Trophoblast cell (in vitro differentiated cells and primary cell): ENCODE measurements around the gene SNX25.

Experiments
- DNase-seq, 2 donors: peaks; one replicate each; pipeline ENCODE4 v3.0.0-alpha.2; 2016
- H2AFZ ChIP-seq: 2 replicates; pipeline ENCODE4 v1.6.1; 2013; ENCODE audit warnings: low read length, moderate library complexity, mild to moderate bottlenecking; ENCODE audit not compliant: insufficient read depth, poor library complexity
- H2AK5ac ChIP-seq: 2 replicates; pipeline ENCODE4 v1.6.1; 2013; ENCODE audit warnings: mild to moderate bottlenecking, low read length
- H2BK120ac ChIP-seq: 2 replicates; pipeline ENCODE4 v1.6.1; 2013; ENCODE audit warnings: low read length, mild to moderate bottlenecking, moderate library complexity; ENCODE audit not compliant: insufficient read depth, poor library complexity
- H2BK12ac ChIP-seq: 2 replicates; pipeline ENCODE4 v1.6.1; 2013; ENCODE audit warnings: mild to moderate bottlenecking, low read length, moderate library complexity
- H2BK5ac ChIP-seq: 2 replicates; pipeline ENCODE4 v1.6.1; 2013; ENCODE audit warnings: low read length, low read depth, moderate library complexity, mild to moderate bottlenecking; ENCODE audit not compliant: poor library complexity
- H3K14ac ChIP-seq: 2 replicates; pipeline ENCODE4 v1.6.1; 2013; ENCODE audit warnings: mild to moderate bottlenecking, low read length
- H3K18ac ChIP-seq: 2 replicates; pipeline ENCODE4 v1.6.1; 2013; ENCODE audit warnings: mild to moderate bottlenecking, low read length
- H3K23ac ChIP-seq: 2 replicates; pipeline ENCODE4 v1.6.1; 2013; ENCODE audit warnings: low read length
- H3K27ac ChIP-seq: 2 replicates; pipeline ENCODE4 v1.5.1; 2013; ENCODE audit warnings: low read depth, mild to moderate bottlenecking, inconsistent platforms, low read length, moderate library complexity
- H3K27me3 ChIP-seq: 2 replicates; pipeline ENCODE4 v1.6.1; 2013; ENCODE audit warnings: inconsistent platforms, mild to moderate bottlenecking, low read length, moderate library complexity; ENCODE audit not compliant: insufficient read depth
- H3K36me3 ChIP-seq, 2 experiments: 1 replicate in 1 of 2; 2 replicates in 1 of 2; pipeline ENCODE4 v1.6.1; 2013; ENCODE audit warnings: low read length in 2 of 2, mild to moderate bottlenecking in 2 of 2, moderate library complexity in 1 of 2; ENCODE audit not compliant: insufficient read depth in 2 of 2, control insufficient read depth in 1 of 2
- H3K4ac ChIP-seq: 2 replicates; pipeline ENCODE4 v1.6.1; 2013; ENCODE audit warnings: low read depth, mild to moderate bottlenecking, low read length, moderate library complexity
- H3K4me1 ChIP-seq, 2 experiments: 1 replicate in 1 of 2; 2 replicates in 1 of 2; pipeline ENCODE4 v1.6.1; 2013; ENCODE audit warnings: low read length in 2 of 2, mild to moderate bottlenecking in 2 of 2, moderate library complexity in 1 of 2; ENCODE audit not compliant: insufficient read depth in 2 of 2, control insufficient read depth in 1 of 2
- H3K4me2 ChIP-seq: 2 replicates; pipeline ENCODE4 v1.6.1; 2013; ENCODE audit warnings: inconsistent platforms, mild to moderate bottlenecking, low read length, moderate library complexity
- H3K4me3 ChIP-seq: 2 replicates; pipeline ENCODE4 v1.5.1; 2013; ENCODE audit warnings: mild to moderate bottlenecking, low read depth, low read length, inconsistent platforms
- H3K79me1 ChIP-seq: one replicate; pipeline ENCODE4 v1.6.1; 2013; ENCODE audit warnings: low read length
- H3K79me2 ChIP-seq: 2 replicates; pipeline ENCODE4 v1.6.1; 2013; ENCODE audit warnings: low read length, mild to moderate bottlenecking; ENCODE audit not compliant: control insufficient read depth, insufficient read depth, poor library complexity
- H3K9ac ChIP-seq: 2 replicates; pipeline ENCODE4 v1.6.1; 2013; ENCODE audit warnings: mild to moderate bottlenecking, low read length
- H3K9me3 ChIP-seq: 2 replicates; pipeline ENCODE4 v1.6.1; 2013; ENCODE audit warnings: low read depth, mild to moderate bottlenecking, control low read depth, inconsistent platforms, low read length; ENCODE audit not compliant: insufficient read depth
- H4K12ac ChIP-seq: 2 replicates; pipeline ENCODE4 v1.6.1; 2013; ENCODE audit warnings: low read depth, mild to moderate bottlenecking, low read length, moderate library complexity
- H4K8ac ChIP-seq: 2 replicates; pipeline ENCODE4 v1.6.1; 2013; ENCODE audit warnings: low read depth, mild to moderate bottlenecking, low read length, moderate library complexity
- H4K91ac ChIP-seq: one replicate; pipeline ENCODE4 v1.6.1; 2013; ENCODE audit warnings: low read depth, mild to moderate bottlenecking, low read length, moderate library complexity
- WGBS: extraction: QIAGEN DNeasy Blood & Tissue Kit; methylation state at CpG from one replicate; pipeline ENCODE4 v1.1.7; 2013; ENCODE audit warnings: missing lambda C conversion rate; ENCODE audit not compliant: insufficient read length, insufficient coverage; ENCODE audit errors: extremely low coverage; 5-methylcytosine and 5-hydroxymethylcytosine counted together

Gene SNX25

DNA sequence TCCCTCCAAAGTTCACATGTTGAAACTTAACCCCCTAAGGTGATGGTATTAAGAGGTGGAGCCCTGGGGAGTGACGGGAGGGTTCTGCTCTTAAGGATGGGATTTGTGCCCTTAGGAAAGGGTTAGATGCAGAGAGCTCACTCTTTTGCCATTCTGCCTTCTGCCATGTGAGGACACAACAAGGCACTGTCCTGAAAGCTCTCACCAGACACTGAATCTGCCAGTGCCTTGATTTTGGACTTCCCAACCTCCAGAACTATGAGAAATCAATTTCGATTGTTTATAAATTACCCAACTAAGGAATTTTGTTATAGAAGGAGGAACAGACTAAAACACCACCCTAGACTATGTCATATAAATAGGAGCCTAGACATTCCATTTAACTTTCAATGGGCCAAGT lies 174.7 kb downstream of the SNX25 start:
- Histone ChIP-seq H2AK5ac (no peak overlapping the region), H3K4me1 (peaks cover 0 to 2% of the 10 kb centered on the region in 2 experiments), H3K27ac (no peak overlapping the region), H3K4ac (no peak overlapping the region), H2AFZ (no peak overlapping the region), H4K8ac (no peak overlapping the region), H3K79me2 (no peaks in the 10 kb centered on the region), H3K14ac (no peak overlapping the region), H3K23ac (no peak overlapping the region), H3K27me3 (no peaks in the 10 kb centered on the region), H2BK120ac (no peak overlapping the region), H3K36me3 (no peaks in the 10 kb centered on the region), H4K12ac (no peak overlapping the region), H2BK12ac (no peak overlapping the region), H3K9me3 (no peaks in the 10 kb centered on the region), H2BK5ac (no peak overlapping the region), H4K91ac (no peak overlapping the region), H3K4me2 (no peak overlapping the region), H3K18ac (no peak overlapping the region), H3K4me3 (no peak overlapping the region), H3K79me1 (no peaks in the 10 kb centered on the region), H3K9ac (no peak overlapping the region)
- no peak for DNase-seq
- no CpG with 5 or more reads among the region's 2 CpGs for WGBS

DNA sequence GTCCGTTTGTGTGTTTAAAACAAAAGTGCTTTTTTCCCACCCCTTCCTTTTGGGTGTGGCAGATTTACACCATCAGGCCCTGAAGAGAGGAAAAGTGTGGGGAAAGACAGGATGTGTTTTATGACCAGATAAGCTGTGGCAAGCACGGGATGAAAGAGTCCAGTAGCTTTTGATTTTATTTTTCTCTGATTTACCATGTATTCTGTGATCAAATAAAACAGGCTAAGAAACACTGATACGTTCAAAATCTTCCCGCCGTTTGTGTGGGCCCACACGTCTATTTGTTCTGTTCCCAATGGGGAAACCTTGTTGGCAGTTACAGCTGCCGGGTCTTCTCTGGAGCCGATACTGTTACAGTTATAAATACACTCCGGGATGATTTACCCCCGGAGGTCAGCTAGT lies 175.5 kb downstream of the SNX25 start:
- no peak overlapping the region for H2BK5ac ChIP-seq
- H3K27ac ChIP-seq = no peak overlapping the region
- no peak overlapping the region for H4K8ac ChIP-seq
- H2AK5ac ChIP-seq = no peak overlapping the region
- H3K4ac ChIP-seq = no peak overlapping the region
- no peak overlapping the region for H2AFZ ChIP-seq
- H2BK12ac ChIP-seq = no peak overlapping the region
- no peaks in the 10 kb centered on the region for H3K79me1 ChIP-seq
- peaks cover 0 to 2% of the 10 kb centered on the region in 2 experiments for H3K4me1 ChIP-seq
- no peak for DNase-seq
- H3K79me2 ChIP-seq = no peaks in the 10 kb centered on the region
- H3K9ac ChIP-seq = no peak overlapping the region
- H3K18ac ChIP-seq = no peak overlapping the region
- no peaks in the 10 kb centered on the region for H3K27me3 ChIP-seq
- no peak overlapping the region for H4K91ac ChIP-seq
- no CpG with 5 or more reads among the region's 10 CpGs for WGBS
- no peak overlapping the region for H3K4me2 ChIP-seq
- H2BK120ac ChIP-seq = no peak overlapping the region
- H3K9me3 ChIP-seq = no peaks in the 10 kb centered on the region
- no peak overlapping the region for H3K23ac ChIP-seq
- no peak overlapping the region for H3K4me3 ChIP-seq
- H3K14ac ChIP-seq = no peak overlapping the region
- H3K36me3 ChIP-seq = no peaks in the 10 kb centered on the region
- H4K12ac ChIP-seq = no peak overlapping the region

DNA sequence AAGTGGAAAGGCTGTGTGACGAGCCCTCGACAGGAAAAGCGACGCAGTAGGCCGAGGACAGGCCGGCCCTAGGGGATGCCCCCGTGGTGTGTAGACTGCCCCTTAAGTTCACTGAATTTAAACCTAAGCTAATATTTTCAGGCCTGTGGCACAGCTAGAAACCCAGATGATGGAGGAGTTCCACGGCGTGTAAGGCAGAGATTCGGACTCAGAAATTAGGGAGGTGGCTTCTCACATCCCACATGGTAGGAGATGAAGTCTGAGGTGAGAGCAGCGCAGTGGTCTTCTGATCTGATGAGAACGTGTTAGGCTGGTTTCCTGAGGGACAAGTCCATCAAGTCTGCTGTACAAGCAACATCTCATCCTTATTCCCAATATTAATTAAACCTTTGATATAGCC lies 178.6 kb downstream of the SNX25 start:
- H3K4me3 ChIP-seq = no peak overlapping the region
- H3K4ac ChIP-seq = no peak overlapping the region
- no peak overlapping the region for H2AFZ ChIP-seq
- H4K8ac ChIP-seq = no peak overlapping the region
- H3K4me1 ChIP-seq = peaks cover 0 to 2% of the 10 kb centered on the region in 2 experiments
- no peak for DNase-seq
- no peak overlapping the region for H3K9ac ChIP-seq
- H3K79me2 ChIP-seq = no peaks in the 10 kb centered on the region
- no peaks in the 10 kb centered on the region for H3K79me1 ChIP-seq
- no peak overlapping the region for H3K14ac ChIP-seq
- H4K91ac ChIP-seq = peak overlapping the region; percentile 47
- no peak overlapping the region for H3K4me2 ChIP-seq
- H3K27ac ChIP-seq = no peak overlapping the region
- no peaks in the 10 kb centered on the region for H3K27me3 ChIP-seq
- H3K18ac ChIP-seq = no peak overlapping the region
- no peak overlapping the region for H3K23ac ChIP-seq
- no peaks in the 10 kb centered on the region for H3K36me3 ChIP-seq
- no peak overlapping the region for H4K12ac ChIP-seq
- no peaks in the 10 kb centered on the region for H3K9me3 ChIP-seq
- no peak overlapping the region for H2AK5ac ChIP-seq
- no CpG with 5 or more reads among the region's 12 CpGs for WGBS
- H2BK120ac ChIP-seq = no peak overlapping the region
- H2BK12ac ChIP-seq = no peak overlapping the region
- H2BK5ac ChIP-seq = no peak overlapping the region

DNA sequence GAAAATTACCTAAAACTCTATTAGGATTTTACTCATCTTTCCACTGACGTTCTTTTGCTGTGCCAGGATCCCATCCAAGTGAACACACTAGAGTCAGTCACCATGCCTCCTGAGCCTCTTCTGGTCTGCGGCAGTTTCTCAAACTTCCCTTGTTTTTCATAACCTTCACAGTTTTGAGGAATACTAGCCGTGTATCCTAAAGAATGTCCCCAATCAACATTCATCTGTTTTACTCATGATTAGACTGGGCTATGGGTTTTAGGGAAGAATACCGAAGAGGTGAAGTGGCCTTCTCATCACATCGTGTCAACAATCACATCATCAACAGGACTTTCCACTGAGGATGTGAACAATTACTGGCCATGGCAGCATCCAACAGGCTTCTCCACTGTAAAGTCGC lies 181.5 kb downstream of the SNX25 start:
- Histone ChIP-seq H4K91ac (no peak overlapping the region), H3K27ac (no peak overlapping the region), H3K79me1 (peaks cover 2% of the 10 kb centered on the region), H4K12ac (no peak overlapping the region), H3K4me3 (no peak overlapping the region), H3K9ac (no peak overlapping the region), H2BK12ac (no peak overlapping the region), H3K4me2 (no peak overlapping the region), H3K23ac (no peak overlapping the region), H3K27me3 (no peaks in the 10 kb centered on the region), H3K4me1 (no peaks in the 10 kb centered on the region), H3K4ac (no peak overlapping the region), H3K18ac (no peak overlapping the region), H2BK5ac (no peak overlapping the region), H3K36me3 (no peaks in the 10 kb centered on the region), H2AK5ac (no peak overlapping the region), H3K79me2 (peaks cover 1% of the 10 kb centered on the region), H4K8ac (no peak overlapping the region), H2AFZ (no peak overlapping the region), H2BK120ac (no peak overlapping the region), H3K14ac (no peak overlapping the region), H3K9me3 (no peaks in the 10 kb centered on the region)
- peak; percentile 82 to 95 for DNase-seq
- no CpG with 5 or more reads among the region's 6 CpGs for WGBS
